Vagina (tissue), 2 donors: Measurements from ENCODE around the gene C6orf62.

Source experiments
- POLR2A ChIP-seq, 2 donors: fragments of 450-650 bp; IDR thresholded peaks; one replicate each; pipeline ENCODE4 v1.6.1; 2017; ENCODE audit warnings: antibody characterized with exemption in 2 of 2, mild to moderate bottlenecking in 2 of 2, moderate library complexity in 2 of 2
- TF ChIP-seq, protein P1 (sequence below), 3 experiments: fragments of 450-650 bp in 2 of 3; fragments of 200-600 bp in 1 of 3; sonication (generic) in 1 of 3; IDR thresholded peaks; one replicate each; pipeline ENCODE4 v1.5.1; 2017 to 2019; ENCODE audit warnings: antibody characterized with exemption in 3 of 3, mild to moderate bottlenecking in 2 of 3, moderate library complexity in 2 of 3

GRCh38 chr6:24749297-24749696 lies 30.3 kb upstream of the C6orf62 start:
- TF ChIP-seq, protein P1, sequence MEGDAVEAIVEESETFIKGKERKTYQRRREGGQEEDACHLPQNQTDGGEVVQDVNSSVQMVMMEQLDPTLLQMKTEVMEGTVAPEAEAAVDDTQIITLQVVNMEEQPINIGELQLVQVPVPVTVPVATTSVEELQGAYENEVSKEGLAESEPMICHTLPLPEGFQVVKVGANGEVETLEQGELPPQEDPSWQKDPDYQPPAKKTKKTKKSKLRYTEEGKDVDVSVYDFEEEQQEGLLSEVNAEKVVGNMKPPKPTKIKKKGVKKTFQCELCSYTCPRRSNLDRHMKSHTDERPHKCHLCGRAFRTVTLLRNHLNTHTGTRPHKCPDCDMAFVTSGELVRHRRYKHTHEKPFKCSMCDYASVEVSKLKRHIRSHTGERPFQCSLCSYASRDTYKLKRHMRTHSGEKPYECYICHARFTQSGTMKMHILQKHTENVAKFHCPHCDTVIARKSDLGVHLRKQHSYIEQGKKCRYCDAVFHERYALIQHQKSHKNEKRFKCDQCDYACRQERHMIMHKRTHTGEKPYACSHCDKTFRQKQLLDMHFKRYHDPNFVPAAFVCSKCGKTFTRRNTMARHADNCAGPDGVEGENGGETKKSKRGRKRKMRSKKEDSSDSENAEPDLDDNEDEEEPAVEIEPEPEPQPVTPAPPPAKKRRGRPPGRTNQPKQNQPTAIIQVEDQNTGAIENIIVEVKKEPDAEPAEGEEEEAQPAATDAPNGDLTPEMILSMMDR (IDR thresholded peaks at IDR 0.05), result no peak
- no peak for TF ChIP-seq POLR2A (IDR thresholded peaks at IDR 0.05)
